ENCODE data around the gene PRSS16.
"Not testable (repeated sequence)": the region's sequence is repeated elsewhere in the genome, so short reads cannot be mapped to it uniquely, and the experiment has no call there.

Gene PRSS16

GRCh38 chr6:27247133-27247836 lies at the start of gene PRSS16:
Gene PRSS16 (plus strand): TSS chr6:27247701. CDS start chr6:27247738, 37 bp downstream.
- DNase-seq: no peak

- DNase-seq: peak; percentile 62
These were observed 41.9 kb upstream of the PRSS16 start for GRCh38 chr6:27205375-27206278.

GRCh38 chr6:27206806-27207205 lies 40.7 kb upstream of the PRSS16 start:
- DNase-seq: no peak

GRCh38 chr6:27208042-27208441 lies 39.5 kb upstream of the PRSS16 start:
- no peak for DNase-seq

GRCh38 chr6:27209196-27209595 lies 38.3 kb upstream of the PRSS16 start:
- DNase-seq: no peak

GRCh38 chr6:27209659-27210269 lies 37.7 kb upstream of the PRSS16 start:
- no peak for DNase-seq

GRCh38 chr6:27213091-27213517 lies 34.4 kb upstream of the PRSS16 start:
- DNase-seq: peak; percentile 49

GRCh38 chr6:27213544-27214125 lies 33.9 kb upstream of the PRSS16 start:
- peak; percentile 78 for DNase-seq

- peak; percentile 32 for DNase-seq
These were observed 33.3 kb upstream of the PRSS16 start for GRCh38 chr6:27214126-27214601.

- no peak for DNase-seq
These were observed 30.6 kb upstream of the PRSS16 start for GRCh38 chr6:27216874-27217273.

GRCh38 chr6:27222971-27223370 lies 24.5 kb upstream of the PRSS16 start:
- not testable (repeated sequence) for DNase-seq

- DNase-seq: no peak
These were observed 22.8 kb upstream of the PRSS16 start for GRCh38 chr6:27224729-27225128.

- no peak for DNase-seq
These were observed 18.5 kb upstream of the PRSS16 start for GRCh38 chr6:27228963-27229477.

GRCh38 chr6:27230758-27231111 lies 16.8 kb upstream of the PRSS16 start:
- no peak for DNase-seq

- DNase-seq: no peak
These were observed 12.9 kb upstream of the PRSS16 start for GRCh38 chr6:27234576-27234975.

GRCh38 chr6:27237089-27237803 lies 10.3 kb upstream of the PRSS16 start:
- DNase-seq: peak; percentile 83

- DNase-seq: peak; percentile 59
These were observed 9.2 kb upstream of the PRSS16 start for GRCh38 chr6:27238010-27238983.

GRCh38 chr6:27239258-27239657 lies 8.2 kb upstream of the PRSS16 start:
- DNase-seq: no peak

- no peak for DNase-seq
These were observed 6.1 kb upstream of the PRSS16 start for GRCh38 chr6:27241443-27241842.

- no peak for DNase-seq
These were observed 4.8 kb upstream of the PRSS16 start for GRCh38 chr6:27242589-27243265.

Measured in hematopoietic multipotent progenitor cell treated with erythropoietin and hydrocortisone succinate and interleukin-3 and kit ligand, for 8 days (in vitro differentiated cells).